ENCODE results near the gene VASH1.
"Not testable (repeated sequence)": the region's sequence is repeated elsewhere in the genome, so short reads cannot be mapped to it uniquely, and the experiment has no call there.

VASH1 gene

GRCh38 chr14:76729258-76729657, 32.0 kb upstream of the VASH1 start:
- Histone ChIP-seq H3K9me2 (replicated peaks; ENCODE audit: insufficient read depth, low read length) (no peaks in the 10 kb centered on the region; the same call in 1 of the 2 replicates), H3K9me3 (ENCODE audit: insufficient read depth, low read length) (no peaks in the 10 kb centered on the region), H3K27ac (ENCODE audit: low read depth, low read length) (no peak overlapping the region), H2AFZ (ENCODE audit: low read depth, low read length, severe bottlenecking) (no peak overlapping the region), H3K79me2 (ENCODE audit: insufficient read depth, low read length) (no peaks in the 10 kb centered on the region), H3K4me2 (ENCODE audit: low read depth, low read length, poor library complexity, severe bottlenecking) (no peak overlapping the region), H3K36me3 (ENCODE audit: low read length) (no peaks in the 10 kb centered on the region), H4K20me1 (ENCODE audit: low read depth, low read length) (no peaks in the 10 kb centered on the region), H3K4me3 (ENCODE audit: insufficient read depth, low read length, poor library complexity, severe bottlenecking) (no peak overlapping the region), H3F3A (ENCODE audit: insufficient read depth) (no peaks in the 10 kb centered on the region), H3K9ac (ENCODE audit: low read length) (no peak overlapping the region), H3K27me3 (ENCODE audit: low read length) (no peaks in the 10 kb centered on the region)
- TF ChIP-seq CTCF (IDR thresholded peaks at IDR 0.05; ENCODE audit: insufficient read depth, low read length, poor library complexity, severe bottlenecking) (no peak), EZH2phosphoT487 (conservative IDR thresholded peaks at IDR 0.05; ENCODE audit: low read length) (no peak)

GRCh38 chr14:76729953-76730505, 31.2 kb upstream of the VASH1 start:
- Histone ChIP-seq H4K20me1 (ENCODE audit: low read depth, low read length) (no peaks in the 10 kb centered on the region), H3K79me2 (ENCODE audit: insufficient read depth, low read length) (no peaks in the 10 kb centered on the region), H3K36me3 (ENCODE audit: low read length) (no peaks in the 10 kb centered on the region), H3K4me3 (ENCODE audit: insufficient read depth, low read length, poor library complexity, severe bottlenecking) (no peak overlapping the region), H3K4me2 (ENCODE audit: low read depth, low read length, poor library complexity, severe bottlenecking) (no peak overlapping the region), H2AFZ (ENCODE audit: low read depth, low read length, severe bottlenecking) (no peak overlapping the region), H3K9me3 (ENCODE audit: insufficient read depth, low read length) (no peaks in the 10 kb centered on the region), H3K27ac (ENCODE audit: low read depth, low read length) (no peak overlapping the region), H3F3A (ENCODE audit: insufficient read depth) (no peaks in the 10 kb centered on the region), H3K9ac (ENCODE audit: low read length) (no peak overlapping the region), H3K27me3 (ENCODE audit: low read length) (no peaks in the 10 kb centered on the region), H3K9me2 (replicated peaks; ENCODE audit: insufficient read depth, low read length) (no peaks in the 10 kb centered on the region; the same call in 1 of the 2 replicates)
- TF ChIP-seq CTCF (IDR thresholded peaks at IDR 0.05; ENCODE audit: insufficient read depth, low read length, poor library complexity, severe bottlenecking) (no peak), EZH2phosphoT487 (conservative IDR thresholded peaks at IDR 0.05; ENCODE audit: low read length) (no peak)

GRCh38 chr14:76734501-76734900, 26.8 kb upstream of the VASH1 start:
- H3K9me3 ChIP-seq (ENCODE audit: insufficient read depth, low read length); H3K4me2 ChIP-seq (ENCODE audit: low read depth, low read length, poor library complexity, severe bottlenecking); H3K9me2 ChIP-seq (replicated peaks; ENCODE audit: insufficient read depth, low read length); H4K20me1 ChIP-seq (ENCODE audit: low read depth, low read length); H3K79me2 ChIP-seq (ENCODE audit: insufficient read depth, low read length); H3K9ac ChIP-seq (ENCODE audit: low read length); H2AFZ ChIP-seq (ENCODE audit: low read depth, low read length, severe bottlenecking); H3F3A ChIP-seq (ENCODE audit: insufficient read depth); H3K27me3 ChIP-seq (ENCODE audit: low read length); H3K36me3 ChIP-seq (ENCODE audit: low read length); H3K27ac ChIP-seq (ENCODE audit: low read depth, low read length); H3K4me3 ChIP-seq (ENCODE audit: insufficient read depth, low read length, poor library complexity, severe bottlenecking): not testable (repeated sequence)

GRCh38 chr14:76736514-76736913, 24.8 kb upstream of the VASH1 start:
- no peak overlapping the region for H3K4me3 ChIP-seq (ENCODE audit: insufficient read depth, low read length, poor library complexity, severe bottlenecking)
- no peaks in the 10 kb centered on the region for H3K36me3 ChIP-seq (ENCODE audit: low read length)
- H3K27me3 ChIP-seq (ENCODE audit: low read length), result no peaks in the 10 kb centered on the region
- H4K20me1 ChIP-seq (ENCODE audit: low read depth, low read length), result no peaks in the 10 kb centered on the region
- H3K9me2 ChIP-seq (replicated peaks; ENCODE audit: insufficient read depth, low read length), result no peaks in the 10 kb centered on the region
- no peaks in the 10 kb centered on the region for H3F3A ChIP-seq (ENCODE audit: insufficient read depth)
- H3K9me3 ChIP-seq (ENCODE audit: insufficient read depth, low read length), result no peaks in the 10 kb centered on the region
- no peak overlapping the region for H2AFZ ChIP-seq (ENCODE audit: low read depth, low read length, severe bottlenecking)
- H3K27ac ChIP-seq (ENCODE audit: low read depth, low read length), result no peak overlapping the region
- TF ChIP-seq EZH2phosphoT487 (conservative IDR thresholded peaks at IDR 0.05; ENCODE audit: low read length), result no peak
- no peak for TF ChIP-seq CTCF (IDR thresholded peaks at IDR 0.05; ENCODE audit: insufficient read depth, low read length, poor library complexity, severe bottlenecking)
- no peak overlapping the region for H3K9ac ChIP-seq (ENCODE audit: low read length)
- H3K79me2 ChIP-seq (ENCODE audit: insufficient read depth, low read length), result no peaks in the 10 kb centered on the region
- no peak overlapping the region for H3K4me2 ChIP-seq (ENCODE audit: low read depth, low read length, poor library complexity, severe bottlenecking)

Measured in SU-DHL-6 (cell line).